ENCODE data around the gene GBF1.

GBF1 gene

DNA sequence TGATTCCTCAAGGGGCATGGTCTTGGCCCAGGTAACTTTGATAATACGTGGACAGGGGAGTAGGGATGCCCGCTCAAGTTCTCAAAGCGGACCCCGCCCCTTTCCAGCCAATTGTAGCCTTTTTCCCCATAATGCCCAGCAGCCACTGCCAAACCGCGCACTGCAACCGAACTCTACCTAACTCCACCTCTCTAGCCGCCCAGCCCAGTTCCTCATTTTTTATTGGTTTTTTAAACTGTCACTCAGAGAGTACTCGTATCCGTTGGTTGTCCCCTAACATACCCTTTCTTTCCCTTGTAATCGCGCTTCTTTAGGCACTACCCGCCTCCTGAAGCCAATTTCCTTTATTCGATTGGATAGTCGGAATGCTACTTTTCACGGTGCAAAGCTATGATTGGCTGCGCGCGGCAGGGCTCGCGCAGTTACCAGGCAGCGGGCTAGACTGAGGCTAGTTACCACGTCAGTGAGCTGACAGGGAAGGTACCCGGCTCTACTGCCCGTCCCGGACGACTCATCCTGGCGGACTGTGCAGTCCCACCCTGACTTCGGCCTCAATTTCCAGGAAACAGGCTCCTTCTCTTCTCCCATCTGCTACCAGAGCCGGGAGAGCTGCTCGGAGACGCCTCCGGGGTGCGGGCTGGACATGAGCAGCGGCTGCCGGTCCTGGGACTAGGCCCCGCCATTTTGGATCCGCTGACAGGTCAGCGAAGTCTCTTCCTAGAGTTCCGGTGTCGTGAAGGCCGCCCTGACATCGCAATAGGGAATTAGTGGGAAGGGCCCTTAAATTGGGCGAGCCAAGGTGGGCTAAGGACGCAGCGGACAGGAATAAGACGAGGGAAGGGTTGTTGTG is at the start of gene GBF1:
GBF1 (plus strand) TSS at position 451 of the 850 bp plus-strand sequence. CDS start 13,407 bp downstream, outside the sequence.
- H3K36me3 ChIP-seq (replicated peaks; ENCODE audit: low read depth, low read length): peaks cover 4% of the 10 kb centered on the region
- H3K9me3 ChIP-seq (ENCODE audit: insufficient read depth, low read length): no peaks in the 10 kb centered on the region
- H3K79me2 ChIP-seq (ENCODE audit: low read length): peaks cover 49% of the 10 kb centered on the region
- peak within 1 kb of the TSS; percentile 63 for H3K27ac ChIP-seq (ENCODE audit: low read length)
- peaks cover 19% of the 10 kb centered on the region for H3K4me1 ChIP-seq (ENCODE audit: low read length)
- peak within 1 kb of the TSS; percentile 97 for H2AFZ ChIP-seq (ENCODE audit: low read depth, low read length)
- H3K4me2 ChIP-seq (ENCODE audit: low read length): peak within 1 kb of the TSS; percentile 99
- H3K9ac ChIP-seq (ENCODE audit: low read length): peak within 1 kb of the TSS; percentile 88
- no peaks in the 10 kb centered on the region for H3K27me3 ChIP-seq (ENCODE audit: low read depth, low read length)
- TF ChIP-seq, protein P1, sequence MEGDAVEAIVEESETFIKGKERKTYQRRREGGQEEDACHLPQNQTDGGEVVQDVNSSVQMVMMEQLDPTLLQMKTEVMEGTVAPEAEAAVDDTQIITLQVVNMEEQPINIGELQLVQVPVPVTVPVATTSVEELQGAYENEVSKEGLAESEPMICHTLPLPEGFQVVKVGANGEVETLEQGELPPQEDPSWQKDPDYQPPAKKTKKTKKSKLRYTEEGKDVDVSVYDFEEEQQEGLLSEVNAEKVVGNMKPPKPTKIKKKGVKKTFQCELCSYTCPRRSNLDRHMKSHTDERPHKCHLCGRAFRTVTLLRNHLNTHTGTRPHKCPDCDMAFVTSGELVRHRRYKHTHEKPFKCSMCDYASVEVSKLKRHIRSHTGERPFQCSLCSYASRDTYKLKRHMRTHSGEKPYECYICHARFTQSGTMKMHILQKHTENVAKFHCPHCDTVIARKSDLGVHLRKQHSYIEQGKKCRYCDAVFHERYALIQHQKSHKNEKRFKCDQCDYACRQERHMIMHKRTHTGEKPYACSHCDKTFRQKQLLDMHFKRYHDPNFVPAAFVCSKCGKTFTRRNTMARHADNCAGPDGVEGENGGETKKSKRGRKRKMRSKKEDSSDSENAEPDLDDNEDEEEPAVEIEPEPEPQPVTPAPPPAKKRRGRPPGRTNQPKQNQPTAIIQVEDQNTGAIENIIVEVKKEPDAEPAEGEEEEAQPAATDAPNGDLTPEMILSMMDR (IDR thresholded peaks at IDR 0.05; ENCODE audit: low read depth, low read length): no peak
- TF ChIP-seq EZH2phosphoT487 (IDR thresholded peaks at IDR 0.05; ENCODE audit: low read depth): no peak
- peaks cover 16% of the 10 kb centered on the region for H4K20me1 ChIP-seq (ENCODE audit: insufficient read depth, low read length)
- peak within 1 kb of the TSS; percentile 98 for H3K4me3 ChIP-seq (ENCODE audit: low read length)

DNA sequence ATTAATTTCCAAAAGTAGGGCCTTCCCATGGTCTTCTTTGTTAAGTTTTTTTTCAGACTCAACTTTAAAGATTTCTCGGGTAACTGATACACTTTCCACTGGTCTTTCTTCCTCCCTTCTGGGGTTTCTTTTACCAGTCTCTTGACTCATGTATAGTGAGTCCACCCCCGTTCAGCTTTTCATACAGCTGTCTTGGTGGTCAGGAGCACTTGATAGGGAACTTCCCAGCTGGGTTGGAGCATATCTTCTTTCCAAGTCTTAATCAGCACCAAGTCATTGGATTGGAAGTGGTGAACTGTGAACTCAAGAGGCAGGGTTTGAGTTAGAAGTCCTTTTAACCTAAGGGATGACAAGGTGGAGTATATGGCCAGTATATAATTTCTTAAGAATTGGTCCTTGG is 48.4 kb upstream of the GBF1 start:
- Histone ChIP-seq H2AFZ (ENCODE audit: low read depth, low read length) (no peak overlapping the region), H3K36me3 (replicated peaks; ENCODE audit: low read depth, low read length) (no peaks in the 10 kb centered on the region), H3K9ac (ENCODE audit: low read length) (no peak overlapping the region), H3K79me2 (ENCODE audit: low read length) (no peaks in the 10 kb centered on the region), H4K20me1 (ENCODE audit: insufficient read depth, low read length) (no peaks in the 10 kb centered on the region), H3K4me1 (ENCODE audit: low read length) (no peaks in the 10 kb centered on the region), H3K4me3 (ENCODE audit: low read length) (no peak overlapping the region), H3K27me3 (ENCODE audit: low read depth, low read length) (no peaks in the 10 kb centered on the region), H3K4me2 (ENCODE audit: low read length) (no peak overlapping the region), H3K9me3 (ENCODE audit: insufficient read depth, low read length) (no peaks in the 10 kb centered on the region), H3K27ac (ENCODE audit: low read length) (no peak overlapping the region)
- TF ChIP-seq, protein P1 (IDR thresholded peaks at IDR 0.05; ENCODE audit: low read depth, low read length): no peak
- TF ChIP-seq EZH2phosphoT487 (IDR thresholded peaks at IDR 0.05; ENCODE audit: low read depth): no peak

GRCh38 chr10:102198027-102198426 is 47.3 kb upstream of the GBF1 start:
- Histone ChIP-seq H3K36me3 (replicated peaks; ENCODE audit: low read depth, low read length) (no peaks in the 10 kb centered on the region), H3K4me3 (ENCODE audit: low read length) (no peak overlapping the region), H3K4me1 (ENCODE audit: low read length) (no peaks in the 10 kb centered on the region), H3K9me3 (ENCODE audit: insufficient read depth, low read length) (no peaks in the 10 kb centered on the region), H3K4me2 (ENCODE audit: low read length) (no peak overlapping the region), H3K27me3 (ENCODE audit: low read depth, low read length) (no peaks in the 10 kb centered on the region), H3K9ac (ENCODE audit: low read length) (no peak overlapping the region), H4K20me1 (ENCODE audit: insufficient read depth, low read length) (no peaks in the 10 kb centered on the region), H3K27ac (ENCODE audit: low read length) (no peak overlapping the region), H2AFZ (ENCODE audit: low read depth, low read length) (no peak overlapping the region), H3K79me2 (ENCODE audit: low read length) (no peaks in the 10 kb centered on the region)
- no peak for TF ChIP-seq EZH2phosphoT487 (IDR thresholded peaks at IDR 0.05; ENCODE audit: low read depth)
- TF ChIP-seq, protein P1 (IDR thresholded peaks at IDR 0.05; ENCODE audit: low read depth, low read length): no peak

DNA sequence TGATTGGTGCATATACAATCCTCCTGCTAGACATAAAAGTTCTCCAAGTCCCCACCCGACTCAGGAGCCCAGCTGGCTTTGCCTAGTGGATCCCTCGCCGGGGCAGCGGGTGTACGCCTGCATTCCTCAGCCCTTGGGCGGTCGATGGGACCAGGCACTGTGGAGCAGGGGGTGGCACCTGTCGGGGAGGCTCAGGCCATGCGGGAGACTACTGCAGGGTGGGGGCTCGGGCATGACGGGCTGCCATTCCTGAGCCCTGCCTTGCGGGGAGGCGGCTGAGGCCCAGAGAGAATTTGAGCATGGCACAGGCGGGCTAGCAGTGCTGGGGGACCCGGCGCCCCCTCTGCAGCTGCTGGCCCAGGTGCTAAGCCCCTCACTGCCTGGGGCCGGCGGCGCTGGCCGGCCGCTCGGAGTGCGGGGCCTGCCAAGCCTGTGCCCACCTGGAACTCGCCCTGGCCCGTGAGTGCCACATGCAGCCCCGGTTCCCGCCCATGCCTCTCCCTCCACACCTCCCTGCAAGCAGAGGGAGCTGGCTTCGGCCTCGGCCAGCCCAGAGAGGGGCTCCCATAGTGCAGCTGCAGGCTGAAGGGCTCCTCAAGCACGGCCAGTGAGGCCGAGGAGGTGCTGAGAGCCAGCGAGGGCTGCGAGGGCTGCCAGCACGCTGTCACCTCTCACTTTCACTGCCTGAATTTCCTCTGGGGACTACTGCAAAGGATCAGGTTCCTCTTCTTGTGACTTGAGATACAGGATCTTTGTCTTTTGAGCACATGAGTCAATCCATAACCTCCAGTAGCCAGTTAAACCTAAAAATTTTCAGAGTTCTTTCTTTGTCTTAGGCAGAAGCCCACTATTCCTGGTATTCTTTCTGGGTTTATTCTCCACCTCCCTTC is 44.3 kb upstream of the GBF1 start:
- Histone ChIP-seq H3K9me3 (ENCODE audit: insufficient read depth, low read length) (no peaks in the 10 kb centered on the region), H3K27ac (ENCODE audit: low read length) (no peak overlapping the region), H3K27me3 (ENCODE audit: low read depth, low read length) (no peaks in the 10 kb centered on the region), H3K9ac (ENCODE audit: low read length) (no peak overlapping the region), H2AFZ (ENCODE audit: low read depth, low read length) (no peak overlapping the region), H3K4me3 (ENCODE audit: low read length) (no peak overlapping the region), H3K4me2 (ENCODE audit: low read length) (no peak overlapping the region), H3K36me3 (replicated peaks; ENCODE audit: low read depth, low read length) (no peaks in the 10 kb centered on the region), H3K79me2 (ENCODE audit: low read length) (no peaks in the 10 kb centered on the region), H4K20me1 (ENCODE audit: insufficient read depth, low read length) (no peaks in the 10 kb centered on the region), H3K4me1 (ENCODE audit: low read length) (peaks cover 8% of the 10 kb centered on the region; the same call in 1 of the 2 replicates)
- TF ChIP-seq EZH2phosphoT487 (IDR thresholded peaks at IDR 0.05; ENCODE audit: low read depth): no peak
- TF ChIP-seq, protein P1 (IDR thresholded peaks at IDR 0.05; ENCODE audit: low read depth, low read length): no peak
